A673 (cell line): ENCODE measurements around the gene BLACAT1. TPM values are rescaled to one million over a fixed set of nuclear protein-coding genes. Genes with fewer than 3 reads are reported as not detected.

Source experiments
- BruUV-seq: library from RNA; stranded (reverse); fragments of 400-500 nt; replicated peaks from 2 replicates; lab custom pipeline; 2021; lab: Mats Ljungman, UMichigan
- CTCF ChIA-PET: fragments of 300-600 bp; sonication (Branson Sonifier 250); formaldehyde crosslinking; loops from one replicate; lab custom pipeline; 2022; ENCODE audit warnings: antibody characterized with exemption; lab: Charles Lee
- POLR2A ChIA-PET: fragments of 300-600 bp; sonication (Branson Sonifier 250); formaldehyde crosslinking; loops from one replicate; lab custom pipeline; 2022; ENCODE audit warnings: antibody characterized with exemption; ENCODE audit not compliant: low non-redundant PET; lab: Charles Lee
- DNase-seq: peaks from one replicate; pipeline ENCODE4 v3.0.0-alpha.2; 2015; ENCODE audit warnings: low spot score
- H3K27ac ChIP-seq: fragments of 200-600 bp; sonication (generic); 2 replicates; pipeline ENCODE4 v1.5.1; 2016; ENCODE audit warnings: mixed run types, low read depth, mild to moderate bottlenecking, mixed read lengths, antibody characterized with exemption, low read length; ENCODE audit not compliant: poor library complexity, severe bottlenecking
- H3K27me3 ChIP-seq: fragments of 200-600 bp; sonication (generic); replicated peaks from 2 replicates; pipeline ENCODE4 v1.6.1; 2017; ENCODE audit warnings: mixed run types, low read depth, mild to moderate bottlenecking, mixed read lengths, antibody characterized with exemption, low read length; ENCODE audit not compliant: insufficient read depth, poor library complexity
- H3K36me3 ChIP-seq: fragments of 200-600 bp; sonication (generic); 2 replicates; pipeline ENCODE4 v1.6.1; 2016; ENCODE audit warnings: mixed run types, mild to moderate bottlenecking, mixed read lengths, antibody characterized with exemption, low read length; ENCODE audit not compliant: insufficient read depth, poor library complexity, severe bottlenecking
- H3K4me1 ChIP-seq: fragments of 200-600 bp; sonication (generic); 2 replicates; pipeline ENCODE4 v1.6.1; 2017; ENCODE audit warnings: mixed run types, mild to moderate bottlenecking, mixed read lengths, antibody characterized with exemption, low read length; ENCODE audit not compliant: insufficient read depth, poor library complexity, severe bottlenecking
- H3K4me3 ChIP-seq: fragments of 200-600 bp; sonication (generic); 2 replicates; pipeline ENCODE4 v1.5.1; 2016; ENCODE audit warnings: low read depth, mixed run types, mild to moderate bottlenecking, mixed read lengths, low read length; ENCODE audit not compliant: poor library complexity, severe bottlenecking
- H3K9me3 ChIP-seq: fragments of 200-600 bp; sonication (generic); 2 replicates; pipeline ENCODE4 v1.6.1; 2016; ENCODE audit warnings: mixed run types, low read depth, mild to moderate bottlenecking, mixed read lengths, antibody characterized with exemption, low read length; ENCODE audit not compliant: poor library complexity, severe bottlenecking
- EZH2 ChIP-seq: fragments of 200-600 bp; sonication (generic); IDR thresholded peaks from 2 replicates; pipeline ENCODE4 v1.6.1; 2017; ENCODE audit warnings: borderline replicate concordance, low read depth, mild to moderate bottlenecking, mixed read lengths, antibody characterized with exemption, low read length; ENCODE audit not compliant: poor library complexity, severe bottlenecking
- intact Hi-C: fragments of 100-400 bp; cut with micrococcal nuclease; formaldehyde crosslinking; loops from one replicate; pipeline ENCODE4 v1.10.0; 2022; ENCODE audit not compliant: unreplicated experiment
- total RNA-seq: library from RNA; stranded (reverse); gene quantifications from 2 replicates; pipeline ENCODE4 v1.2.3, GENCODE V29; 2021
- TF ChIP-seq, protein P1 (sequence below): fragments of 300-800, 200-600 bp; sonication (generic); conservative IDR thresholded peaks from 2 replicates; pipeline ENCODE4 v1.5.1; 2017; ENCODE audit warnings: low read depth, mild to moderate bottlenecking, antibody characterized with exemption, low read length, moderate library complexity, mixed read lengths

Gene BLACAT1
- total RNA-seq, 1 experiment from 2014 or later = 0.45 TPM

DNA sequence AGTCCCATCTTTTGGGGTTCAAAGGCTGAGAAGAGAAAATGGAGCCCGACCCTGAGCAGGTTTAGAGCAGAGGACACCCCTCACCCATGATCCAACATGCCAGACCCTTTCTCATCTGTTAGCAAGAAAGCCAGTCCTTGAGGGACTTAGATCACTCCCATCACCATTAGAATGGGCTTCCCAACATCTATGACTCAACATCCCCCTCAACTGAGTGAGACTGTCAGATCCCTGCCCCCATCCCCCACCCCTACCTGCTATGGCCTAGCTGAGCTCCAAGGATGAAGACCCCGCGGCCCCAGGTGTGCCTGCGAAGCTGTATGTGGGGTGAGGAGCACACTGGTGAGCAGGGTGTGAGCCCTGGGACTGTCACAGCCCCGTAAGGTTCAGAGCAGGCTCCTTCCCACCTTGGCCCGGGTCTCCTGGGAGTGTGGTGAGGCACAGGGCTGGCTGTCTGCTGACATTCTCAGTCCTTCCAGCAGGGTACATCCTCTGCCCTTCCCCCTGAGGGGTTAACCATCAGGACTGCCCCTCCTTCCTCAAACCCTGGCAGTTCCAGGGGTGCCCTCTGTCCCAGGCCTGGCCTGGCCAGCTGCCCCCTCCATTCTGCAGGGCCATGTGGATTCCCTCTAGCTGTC lies 21.4 kb upstream of the BLACAT1 start:
- POLR2A ChIA-PET = no interaction called here
- DNase-seq = no peak

DNA sequence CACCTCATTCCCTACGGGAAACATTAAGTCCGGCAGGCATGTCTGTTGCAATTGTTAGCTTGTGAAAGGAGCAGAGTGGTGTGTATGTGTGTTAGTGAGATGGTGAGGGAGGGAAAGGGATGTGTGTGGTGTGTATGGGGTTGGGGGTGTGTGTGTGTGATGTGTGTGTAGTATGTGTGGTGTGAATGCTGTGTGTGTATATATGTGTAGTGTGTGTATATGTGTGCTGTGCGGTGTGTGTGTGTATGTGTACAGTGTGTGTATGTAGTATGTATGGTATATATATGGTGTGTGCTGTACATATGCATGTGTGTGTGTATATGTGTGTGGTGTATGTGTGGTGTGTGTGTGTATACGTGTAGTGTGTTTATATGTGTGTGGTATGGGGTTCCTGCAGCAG lies 20.8 kb upstream of the BLACAT1 start:
- Histone ChIP-seq H3K36me3 (no peaks in the 10 kb centered on the region), H3K4me1 (peaks cover 6% of the 10 kb centered on the region), H3K9me3 (peaks cover 11% of the 10 kb centered on the region), H3K27ac (no peak overlapping the region), H3K27me3 (no peaks in the 10 kb centered on the region), H3K4me3 (no peak overlapping the region)
- intact Hi-C loops = no loop called here
- ChIA-PET POLR2A (no interaction called here), CTCF (no interaction called here)
- BruUV-seq = no TSS peak
- TF ChIP-seq EZH2 = no peak
- no peak for DNase-seq

More for the DNA sequence above, 21.4 kb upstream of the BLACAT1 start:
- H3K4me3 ChIP-seq = no peak overlapping the region
- no peaks in the 10 kb centered on the region for H3K36me3 ChIP-seq
- H3K27me3 ChIP-seq = no peaks in the 10 kb centered on the region
- no TSS peak for BruUV-seq
- intact Hi-C loops = no loop called here
- peaks cover 6% of the 10 kb centered on the region for H3K4me1 ChIP-seq
- TF ChIP-seq, protein P1, sequence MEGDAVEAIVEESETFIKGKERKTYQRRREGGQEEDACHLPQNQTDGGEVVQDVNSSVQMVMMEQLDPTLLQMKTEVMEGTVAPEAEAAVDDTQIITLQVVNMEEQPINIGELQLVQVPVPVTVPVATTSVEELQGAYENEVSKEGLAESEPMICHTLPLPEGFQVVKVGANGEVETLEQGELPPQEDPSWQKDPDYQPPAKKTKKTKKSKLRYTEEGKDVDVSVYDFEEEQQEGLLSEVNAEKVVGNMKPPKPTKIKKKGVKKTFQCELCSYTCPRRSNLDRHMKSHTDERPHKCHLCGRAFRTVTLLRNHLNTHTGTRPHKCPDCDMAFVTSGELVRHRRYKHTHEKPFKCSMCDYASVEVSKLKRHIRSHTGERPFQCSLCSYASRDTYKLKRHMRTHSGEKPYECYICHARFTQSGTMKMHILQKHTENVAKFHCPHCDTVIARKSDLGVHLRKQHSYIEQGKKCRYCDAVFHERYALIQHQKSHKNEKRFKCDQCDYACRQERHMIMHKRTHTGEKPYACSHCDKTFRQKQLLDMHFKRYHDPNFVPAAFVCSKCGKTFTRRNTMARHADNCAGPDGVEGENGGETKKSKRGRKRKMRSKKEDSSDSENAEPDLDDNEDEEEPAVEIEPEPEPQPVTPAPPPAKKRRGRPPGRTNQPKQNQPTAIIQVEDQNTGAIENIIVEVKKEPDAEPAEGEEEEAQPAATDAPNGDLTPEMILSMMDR = no peak
- no peak for TF ChIP-seq EZH2
- CTCF ChIA-PET = no interaction called here
- H3K9me3 ChIP-seq = peaks cover 11% of the 10 kb centered on the region
- no peak overlapping the region for H3K27ac ChIP-seq

DNA sequence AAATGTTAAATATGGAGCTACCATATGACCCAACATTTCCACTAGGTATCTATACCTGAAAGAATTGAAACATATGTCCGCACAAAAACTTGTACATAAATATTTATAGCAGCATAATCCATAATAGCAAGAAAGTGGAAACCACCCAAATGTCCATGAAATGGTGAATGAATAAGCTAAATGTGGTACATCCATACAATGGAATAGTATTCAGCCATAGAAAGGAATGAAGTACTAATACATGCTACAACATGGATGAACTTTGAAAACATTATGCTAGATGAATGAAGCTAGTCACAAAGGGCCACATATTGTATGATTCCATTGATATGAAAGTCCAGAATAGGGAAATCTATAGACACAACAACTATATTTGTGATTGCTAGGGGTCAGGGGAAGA lies 20.0 kb upstream of the BLACAT1 start:
- Histone ChIP-seq H3K27ac (no peak overlapping the region), H3K9me3 (peaks cover 11% of the 10 kb centered on the region), H3K36me3 (no peaks in the 10 kb centered on the region), H3K27me3 (no peaks in the 10 kb centered on the region), H3K4me3 (no peak overlapping the region), H3K4me1 (peaks cover 6% of the 10 kb centered on the region)
- intact Hi-C loops = no loop called here
- BruUV-seq = no TSS peak
- no peak for TF ChIP-seq EZH2
- TF ChIP-seq, protein P1 = no peak
- ChIA-PET CTCF (interaction anchor here (1.0 kb wide), 1 partner anchor 10 kb away, joined by 3 read pairs; no protein-coding TSS in a partner anchor), POLR2A (no interaction called here)
- no peak for DNase-seq
